ENCODE data around the gene BBS9.

DNA sequence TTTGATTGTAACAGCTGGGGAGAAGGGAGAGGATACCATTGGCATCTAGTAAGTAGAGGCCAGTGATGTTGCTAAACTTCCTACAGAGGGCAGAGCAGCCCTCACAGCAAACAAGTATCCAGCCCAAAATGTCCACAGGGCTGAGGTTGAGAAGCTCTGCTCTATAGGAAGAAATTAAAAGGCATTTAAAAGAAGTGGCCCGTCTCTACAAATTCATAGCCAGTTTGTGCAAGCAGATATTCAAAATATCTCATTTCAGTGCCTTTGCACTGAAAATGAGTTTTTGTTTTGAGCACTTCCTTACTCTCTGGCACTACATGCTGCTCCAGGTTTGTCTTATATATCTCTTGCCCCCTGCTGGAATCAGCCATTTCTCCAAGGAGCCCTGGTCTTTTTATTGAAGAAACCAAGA, 330.0 kb downstream of the BBS9 start:
- TF ChIP-seq POLR2AphosphoS5 (IDR thresholded peaks at IDR 0.05; ENCODE audit: borderline replicate concordance, low read depth, low read length) (no peak), EZH2 (IDR thresholded peaks at IDR 0.05) (no peak), FOXP2 (optimal IDR thresholded peaks at IDR 0.05; ENCODE audit: control extremely low read depth, extremely low read length, insufficient read depth) (no peak)

Data from SK-N-MC (cell line).